Karpas-422 (cell line): Measurements from ENCODE around the gene DCAKD. TPM values are rescaled to one million over a fixed set of nuclear protein-coding genes. Genes with fewer than 3 reads are reported as not detected.

Source experiments
- DNase-seq: peaks from one replicate; pipeline ENCODE4 v3.0.0-alpha.2; 2015
- H2AFZ ChIP-seq: fragments of 200-600 bp; sonication (generic); 2 replicates; pipeline ENCODE4 v1.6.1; 2014; ENCODE audit warnings: antibody characterized with exemption, low read length, mixed read lengths
- H3K27ac ChIP-seq: fragments of 200-600 bp; sonication (generic); 2 replicates; pipeline ENCODE4 v1.5.1; 2014; ENCODE audit warnings: mild to moderate bottlenecking, low read length, moderate library complexity
- H3K27me3 ChIP-seq: fragments of 200-600 bp; sonication (generic); 2 replicates; pipeline ENCODE4 v1.6.1; 2014; ENCODE audit warnings: low read length, mixed read lengths
- H3K36me3 ChIP-seq: fragments of 200-600 bp; sonication (generic); 2 replicates; pipeline ENCODE4 v1.6.1; 2014; ENCODE audit warnings: low read length, mixed read lengths; ENCODE audit not compliant: insufficient read depth
- H3K4me1 ChIP-seq: fragments of 200-600 bp; sonication (generic); 2 replicates; pipeline ENCODE4 v1.6.1; 2014; ENCODE audit warnings: mild to moderate bottlenecking, low read length, mixed read lengths
- H3K4me2 ChIP-seq: fragments of 200-600 bp; sonication (generic); 2 replicates; pipeline ENCODE4 v1.6.1; 2014; ENCODE audit warnings: low read length, low read depth, mild to moderate bottlenecking; ENCODE audit not compliant: poor library complexity, severe bottlenecking
- H3K4me3 ChIP-seq: fragments of 200-600 bp; sonication (generic); 2 replicates; pipeline ENCODE4 v1.5.1; 2014; ENCODE audit warnings: mild to moderate bottlenecking, antibody characterized with exemption, low read length, mixed read lengths
- H3K79me2 ChIP-seq: fragments of 200-600 bp; sonication (generic); 2 replicates; pipeline ENCODE4 v1.6.1; 2014; ENCODE audit warnings: mild to moderate bottlenecking, low read length, mixed read lengths
- H3K9ac ChIP-seq: fragments of 200-600 bp; sonication (generic); 2 replicates; pipeline ENCODE4 v1.6.0; 2014; ENCODE audit warnings: low read length
- H3K9me2 ChIP-seq: fragments of 200-600 bp; sonication (generic), shearing (Covaris generic); replicated peaks from 2 replicates; pipeline ENCODE4 v1.6.0; 2014; ENCODE audit warnings: mild to moderate bottlenecking, low read length, moderate library complexity; ENCODE audit not compliant: insufficient read depth
- H3K9me3 ChIP-seq: fragments of 300-700, 200-600 bp; sonication (generic); 2 replicates; pipeline ENCODE4 v1.6.1; 2014; ENCODE audit warnings: low read length, mixed read lengths
- H4K20me1 ChIP-seq: fragments of 200-600 bp; sonication (generic); 2 replicates; pipeline ENCODE4 v1.6.1; 2014; ENCODE audit warnings: mild to moderate bottlenecking, antibody characterized with exemption, low read length, low read depth; ENCODE audit not compliant: insufficient read depth
- total RNA-seq: library from RNA; depleted of rRNA; stranded (reverse); fragments of >200 nt; shearing (Covaris generic); gene quantifications from 2 replicates; pipeline ENCODE4 v1.2.3, GENCODE V29; 2014; ENCODE audit warnings: low replicate concordance

DCAKD gene
- total RNA-seq, 1 experiment from 2014 or later: 29.4 TPM

DNA sequence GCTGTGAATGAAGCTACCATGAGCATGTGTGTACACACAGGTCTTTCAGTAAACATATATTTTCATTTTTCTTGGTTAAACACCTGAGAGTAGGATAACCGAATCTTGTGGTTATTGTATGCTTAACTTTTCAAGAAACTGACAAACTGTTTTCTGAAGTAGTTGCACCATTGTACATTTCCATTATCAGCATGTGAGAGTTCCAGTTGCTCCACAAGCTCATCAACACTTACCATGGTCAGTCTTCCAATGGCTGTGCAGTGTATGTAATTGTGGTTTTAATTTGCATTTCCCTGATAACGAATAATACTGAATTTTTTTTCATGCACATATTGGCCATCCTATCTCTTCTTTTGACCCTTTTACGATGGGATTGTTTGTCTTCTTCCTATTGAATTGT lies 52.0 kb downstream of the DCAKD start:
- no peaks in the 10 kb centered on the region for H3K27me3 ChIP-seq
- DNase-seq: no peak

DNA sequence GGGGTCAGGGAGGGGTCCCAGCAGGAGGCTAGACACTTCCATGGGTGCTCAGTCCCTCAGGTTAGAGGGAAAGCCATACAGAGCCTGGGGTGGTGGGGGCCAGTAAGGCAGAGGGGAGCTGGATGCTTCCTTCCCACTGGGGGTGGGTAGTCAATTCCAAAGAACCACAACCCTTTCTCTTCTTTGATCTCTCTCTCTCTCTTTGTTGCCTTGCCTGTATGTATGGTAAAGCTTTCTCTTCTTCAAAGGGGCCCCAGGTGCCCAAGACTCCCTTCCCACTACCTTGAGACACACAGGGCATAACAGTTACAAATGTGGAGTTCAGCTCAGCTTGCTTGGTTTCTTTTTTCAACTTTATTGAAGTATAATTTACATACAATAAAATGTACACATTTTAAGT lies 52.8 kb downstream of the DCAKD start:
- Histone ChIP-seq H3K9ac (no peak overlapping the region), H3K4me1 (no peaks in the 10 kb centered on the region), H3K79me2 (no peaks in the 10 kb centered on the region), H3K36me3 (no peaks in the 10 kb centered on the region), H3K27me3 (no peaks in the 10 kb centered on the region), H3K4me3 (no peak overlapping the region), H3K4me2 (no peak overlapping the region), H3K9me2 (no peaks in the 10 kb centered on the region), H4K20me1 (no peaks in the 10 kb centered on the region), H3K27ac (no peak overlapping the region), H2AFZ (no peak overlapping the region), H3K9me3 (no peaks in the 10 kb centered on the region)
- no peak for DNase-seq

More for the DNA sequence above, 52.0 kb downstream of the DCAKD start:
- no peaks in the 10 kb centered on the region for H3K4me1 ChIP-seq
- no peak overlapping the region for H3K27ac ChIP-seq
- H3K4me2 ChIP-seq: no peak overlapping the region
- H2AFZ ChIP-seq: no peak overlapping the region
- no peak overlapping the region for H3K9ac ChIP-seq
- no peaks in the 10 kb centered on the region for H4K20me1 ChIP-seq
- no peaks in the 10 kb centered on the region for H3K79me2 ChIP-seq
- H3K9me3 ChIP-seq: no peaks in the 10 kb centered on the region
- H3K4me3 ChIP-seq: no peak overlapping the region
- no peaks in the 10 kb centered on the region for H3K9me2 ChIP-seq
- no peaks in the 10 kb centered on the region for H3K36me3 ChIP-seq

DNA sequence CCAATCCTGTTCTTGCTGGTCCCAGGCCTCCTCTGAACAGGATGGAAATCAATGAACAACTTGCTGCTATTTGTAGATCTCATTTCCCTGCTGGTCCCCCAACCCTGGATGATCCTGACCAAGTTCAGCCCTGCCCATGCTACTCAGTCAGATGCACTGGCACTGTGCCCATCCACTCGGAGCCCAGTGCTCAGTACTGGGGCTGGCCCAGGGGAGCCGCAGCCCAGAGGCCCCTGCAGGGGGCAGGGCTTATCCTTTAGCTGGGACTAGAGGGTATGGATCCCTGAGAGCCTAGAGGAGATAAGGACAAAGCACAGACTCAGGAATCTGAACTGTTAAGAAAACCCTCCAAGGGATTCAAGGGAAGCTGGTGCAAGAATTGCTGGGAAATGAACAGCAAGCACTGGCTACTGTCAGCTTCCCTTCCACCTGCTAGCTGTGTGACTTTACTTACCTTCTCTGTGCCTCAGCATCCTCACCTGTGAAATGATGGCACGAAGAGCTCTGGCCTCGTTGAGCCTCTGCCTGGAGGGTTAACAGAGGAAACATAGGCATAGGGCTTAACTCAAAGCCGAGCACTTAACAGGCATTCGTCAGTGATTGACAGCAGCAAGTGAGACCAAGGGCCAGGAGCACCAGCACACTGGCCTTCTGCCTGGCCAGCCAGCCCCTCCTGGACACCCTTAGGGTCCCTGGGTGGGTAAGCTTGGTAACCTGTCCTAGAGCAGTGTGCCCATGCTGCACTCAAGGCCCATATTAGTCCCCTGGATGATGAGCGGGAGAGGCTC lies 53.5 kb downstream of the DCAKD start:
- H3K9ac ChIP-seq: no peak overlapping the region
- no peak overlapping the region for H3K4me3 ChIP-seq
- no peak overlapping the region for H2AFZ ChIP-seq
- H3K27ac ChIP-seq: no peak overlapping the region
- H3K79me2 ChIP-seq: no peaks in the 10 kb centered on the region
- H3K4me2 ChIP-seq: no peak overlapping the region
- H4K20me1 ChIP-seq: no peaks in the 10 kb centered on the region
- H3K27me3 ChIP-seq: no peaks in the 10 kb centered on the region
- DNase-seq: no peak
- no peaks in the 10 kb centered on the region for H3K9me2 ChIP-seq
- H3K36me3 ChIP-seq: no peaks in the 10 kb centered on the region
- H3K4me1 ChIP-seq: no peaks in the 10 kb centered on the region
- H3K9me3 ChIP-seq: no peaks in the 10 kb centered on the region

DNA sequence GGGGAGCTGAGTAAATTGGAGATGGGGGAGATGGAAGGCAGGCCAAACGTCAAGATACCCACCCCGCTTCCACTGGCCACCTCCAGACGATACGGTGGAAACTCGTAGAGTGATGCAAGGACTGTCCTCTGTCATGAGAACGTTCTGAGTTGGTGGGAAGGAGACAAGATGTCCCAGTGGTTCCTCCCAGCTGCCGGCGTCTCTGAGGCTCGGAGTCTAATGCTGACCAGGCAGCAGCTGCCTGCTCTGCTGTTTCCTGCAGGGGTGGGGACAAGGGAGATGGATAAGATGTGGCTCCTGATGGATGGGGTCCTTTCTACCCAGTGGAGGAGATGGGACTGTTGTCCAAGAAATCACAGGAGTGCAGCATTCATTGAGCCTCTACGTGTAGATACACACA lies 55.1 kb downstream of the DCAKD start:
- no peaks in the 10 kb centered on the region for H3K36me3 ChIP-seq
- no peaks in the 10 kb centered on the region for H4K20me1 ChIP-seq
- no peak overlapping the region for H3K9ac ChIP-seq
- H3K4me2 ChIP-seq: no peak overlapping the region
- DNase-seq: no peak
- no peak overlapping the region for H2AFZ ChIP-seq
- no peaks in the 10 kb centered on the region for H3K9me3 ChIP-seq
- H3K4me3 ChIP-seq: no peak overlapping the region
- no peaks in the 10 kb centered on the region for H3K9me2 ChIP-seq
- no peaks in the 10 kb centered on the region for H3K4me1 ChIP-seq
- H3K79me2 ChIP-seq: no peaks in the 10 kb centered on the region
- no peak overlapping the region for H3K27ac ChIP-seq
- no peaks in the 10 kb centered on the region for H3K27me3 ChIP-seq

DNA sequence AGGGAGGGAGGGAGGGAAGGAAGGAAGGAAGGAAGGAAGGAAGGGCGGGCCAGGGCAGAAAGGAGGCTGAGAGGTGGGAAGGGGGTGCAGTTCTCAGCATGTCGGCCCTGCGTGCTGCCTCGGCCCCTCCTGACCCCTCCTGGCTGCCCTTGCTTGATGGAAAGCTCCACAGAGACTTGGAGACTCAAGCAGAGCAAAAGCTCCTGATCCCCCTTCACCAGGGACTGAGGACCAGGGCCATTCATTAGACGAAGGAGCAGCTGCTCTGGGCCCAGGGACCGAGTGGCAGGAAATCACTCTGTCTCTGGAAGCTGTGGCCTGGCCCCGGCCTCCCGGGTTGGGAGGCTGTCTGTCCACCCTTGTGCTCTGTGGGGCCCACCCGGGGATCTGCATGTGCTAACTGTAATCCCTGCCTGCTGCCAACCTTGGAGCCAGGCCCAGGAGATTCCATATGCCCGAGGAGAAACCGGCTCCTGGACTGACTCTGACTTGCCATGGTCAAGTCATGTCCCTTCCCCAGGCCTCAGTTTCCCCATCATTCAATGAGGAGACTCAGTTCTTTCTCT lies 55.9 kb downstream of the DCAKD start:
- DNase-seq: no peak
- Histone ChIP-seq H3K9ac (no peak overlapping the region), H2AFZ (no peak overlapping the region), H3K27me3 (no peaks in the 10 kb centered on the region), H3K4me1 (no peaks in the 10 kb centered on the region), H3K36me3 (no peaks in the 10 kb centered on the region), H3K4me3 (no peak overlapping the region), H3K4me2 (no peak overlapping the region), H3K9me3 (no peaks in the 10 kb centered on the region), H4K20me1 (no peaks in the 10 kb centered on the region), H3K27ac (no peak overlapping the region), H3K9me2 (no peaks in the 10 kb centered on the region), H3K79me2 (no peaks in the 10 kb centered on the region)

DNA sequence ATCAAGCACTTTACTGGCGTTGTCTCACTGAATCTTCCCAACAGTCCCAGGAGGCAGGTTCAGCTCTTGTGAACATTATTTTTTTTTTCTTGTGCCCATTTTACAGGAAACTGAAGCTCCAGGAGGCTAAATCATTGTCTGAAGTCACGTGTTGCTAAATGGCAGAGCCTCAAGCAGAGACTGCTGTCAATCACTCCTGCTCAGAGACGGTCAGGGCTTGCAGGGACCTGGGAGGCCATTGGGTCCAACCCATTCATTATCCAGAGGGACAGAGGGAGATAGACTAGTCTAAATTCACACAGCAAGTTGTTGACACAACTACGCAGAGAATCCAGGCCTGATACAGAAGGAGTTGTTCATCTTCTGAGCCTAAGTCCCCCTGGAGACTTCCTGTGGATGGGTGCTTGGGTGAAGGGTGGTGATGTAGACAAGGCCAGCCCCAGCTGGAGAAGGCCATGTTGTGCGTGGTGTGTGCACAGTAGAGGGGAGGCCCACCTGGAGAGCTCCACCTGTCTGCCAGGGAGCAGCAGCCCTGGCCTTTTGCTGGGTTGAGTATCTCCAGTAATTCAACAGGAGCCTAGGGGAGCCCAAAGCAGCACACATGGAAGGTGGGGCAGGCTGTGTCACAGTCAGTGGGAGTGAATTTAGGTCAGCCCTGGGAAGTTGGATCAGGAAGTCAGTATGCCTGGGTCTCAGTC lies 59.0 kb downstream of the DCAKD start:
- Histone ChIP-seq H3K9me3 (no peaks in the 10 kb centered on the region), H3K4me1 (peaks cover 5% of the 10 kb centered on the region), H3K4me2 (no peak overlapping the region), H3K79me2 (no peaks in the 10 kb centered on the region), H4K20me1 (no peaks in the 10 kb centered on the region), H3K4me3 (no peak overlapping the region), H2AFZ (no peak overlapping the region), H3K27ac (no peak overlapping the region), H3K9me2 (no peaks in the 10 kb centered on the region), H3K27me3 (no peaks in the 10 kb centered on the region), H3K36me3 (no peaks in the 10 kb centered on the region), H3K9ac (no peak overlapping the region)
- no peak for DNase-seq

DNA sequence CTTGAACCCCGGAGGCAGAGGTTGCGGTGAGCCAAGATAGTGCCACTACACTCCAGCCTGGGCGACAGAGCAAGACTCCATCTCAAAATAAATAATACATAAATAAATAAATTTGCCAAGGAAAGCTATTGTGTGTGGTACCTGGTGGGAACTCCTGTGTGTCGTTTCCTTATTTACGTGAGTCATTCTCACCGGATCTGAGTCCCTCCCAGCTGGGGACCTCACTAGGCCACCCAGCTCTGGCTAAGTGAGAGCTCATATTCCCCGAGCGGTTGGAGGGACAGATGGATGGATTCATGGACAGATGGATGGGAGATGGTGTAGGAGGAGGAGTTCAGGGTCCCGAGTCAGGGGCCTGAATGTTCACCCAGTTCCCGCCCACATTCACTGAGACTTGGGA lies 60.4 kb downstream of the DCAKD start:
- H3K27ac ChIP-seq: no peak overlapping the region
- H3K4me3 ChIP-seq: no peak overlapping the region
- no peak overlapping the region for H3K4me2 ChIP-seq
- H2AFZ ChIP-seq: no peak overlapping the region
- H3K9me3 ChIP-seq: no peaks in the 10 kb centered on the region
- H3K27me3 ChIP-seq: no peaks in the 10 kb centered on the region
- H3K4me1 ChIP-seq: peaks cover 5% of the 10 kb centered on the region
- no peaks in the 10 kb centered on the region for H3K9me2 ChIP-seq
- no peaks in the 10 kb centered on the region for H4K20me1 ChIP-seq
- no peaks in the 10 kb centered on the region for H3K36me3 ChIP-seq
- no peak for DNase-seq
- H3K9ac ChIP-seq: no peak overlapping the region
- H3K79me2 ChIP-seq: no peaks in the 10 kb centered on the region

DNA sequence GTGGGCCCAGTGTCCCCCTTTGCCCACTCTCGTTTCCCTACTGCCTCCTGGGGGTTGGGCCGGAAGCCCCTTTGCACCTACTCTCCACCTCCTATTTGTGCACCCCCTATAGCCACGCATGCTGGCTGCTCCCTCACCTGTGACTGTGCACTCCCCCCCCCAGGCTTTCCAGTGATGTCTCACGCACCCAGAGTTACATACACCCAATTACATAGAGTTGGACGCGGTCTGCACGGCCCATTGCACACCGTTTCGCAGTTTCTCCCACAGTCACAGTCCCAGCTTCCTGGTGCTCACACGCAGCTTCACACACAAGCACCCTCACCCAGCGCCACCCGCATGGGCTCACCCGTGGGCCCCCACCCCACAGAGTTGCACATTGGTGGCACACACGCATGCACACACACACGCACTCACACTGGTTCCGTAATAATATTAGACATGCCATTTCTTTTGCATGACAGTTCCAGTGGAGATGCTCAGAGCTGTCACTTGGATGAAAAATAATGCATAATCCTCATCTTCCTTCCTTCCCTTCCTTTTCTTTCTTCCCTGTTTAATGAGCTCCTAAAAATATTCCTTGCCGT lies 61.8 kb downstream of the DCAKD start:
- Histone ChIP-seq H3K9me2 (no peaks in the 10 kb centered on the region), H3K9me3 (no peaks in the 10 kb centered on the region), H3K4me1 (peaks cover 5% of the 10 kb centered on the region), H3K4me2 (no peak overlapping the region), H4K20me1 (no peaks in the 10 kb centered on the region), H3K27me3 (no peaks in the 10 kb centered on the region), H3K9ac (no peak overlapping the region), H3K27ac (no peak overlapping the region), H3K36me3 (no peaks in the 10 kb centered on the region), H3K4me3 (no peak overlapping the region), H2AFZ (no peak overlapping the region), H3K79me2 (no peaks in the 10 kb centered on the region)
- no peak for DNase-seq
